CD14-positive monocyte (primary cell): Measurements from ENCODE around the gene USP11. TPM values are rescaled to one million over a fixed set of nuclear protein-coding genes. Genes with fewer than 3 reads are reported as not detected.
A peak's percentile ranks its signal among the peaks of the same experiment; 100 is the strongest.

Experiments
- DNase-seq, 3 donors: peaks; one replicate each; pipeline ENCODE4 v3.0.0-alpha.2; 2011 to 2022
- H2AFZ ChIP-seq: 2 replicates; pipeline ENCODE4 v1.6.0; 2012; ENCODE audit warnings: mild to moderate bottlenecking, low read depth, low read length, inconsistent platforms; ENCODE audit not compliant: insufficient read depth, poor library complexity, severe bottlenecking
- H3K27ac ChIP-seq, 2 donors: 1 replicate in 1 of 2; 2 replicates in 1 of 2; pipeline ENCODE4 v1.5.1; 2012 to 2013; ENCODE audit warnings: low read length in 2 of 2, control low read depth in 1 of 2, inconsistent platforms in 1 of 2, low read depth in 1 of 2, mild to moderate bottlenecking in 1 of 2
- H3K27me3 ChIP-seq, 2 donors: one replicate each; pipeline versions ENCODE4 v1.6.0 to v1.6.1; 2011 to 2013; ENCODE audit warnings: low read length in 2 of 2; ENCODE audit not compliant: control insufficient read depth in 2 of 2, insufficient read depth in 2 of 2
- H3K36me3 ChIP-seq, 2 donors: replicated peaks in 1 of 2; 1 replicate in 1 of 2; 2 replicates in 1 of 2; pipeline versions ENCODE4 v1.5.1 to v1.6.1; 2012 to 2013; ENCODE audit warnings: low read length in 2 of 2, control low read depth in 1 of 2, inconsistent platforms in 1 of 2, mild to moderate bottlenecking in 1 of 2; ENCODE audit not compliant: insufficient read depth in 2 of 2, control insufficient read depth in 1 of 2
- H3K4me1 ChIP-seq, 2 donors: 1 replicate in 1 of 2; 2 replicates in 1 of 2; pipeline versions ENCODE4 v1.5.1 to v1.6.1; 2012 to 2013; ENCODE audit warnings: low read length in 2 of 2, control low read depth in 1 of 2, inconsistent platforms in 1 of 2, mild to moderate bottlenecking in 1 of 2, moderate library complexity in 1 of 2; ENCODE audit not compliant: insufficient read depth in 2 of 2, control insufficient read depth in 1 of 2
- H3K4me2 ChIP-seq: replicated peaks from 2 replicates; pipeline ENCODE3; 2012; ENCODE audit warnings: low read length, moderate library complexity, mild to moderate bottlenecking; ENCODE audit not compliant: poor library complexity, severe bottlenecking; ENCODE audit errors: extremely low read depth
- H3K4me3 ChIP-seq, 3 experiments: fragments of 200-600 bp in 1 of 3; sonication (generic) in 1 of 3; replicated peaks in 1 of 3; 1 replicate in 2 of 3; 2 replicates in 1 of 3; pipeline ENCODE4 v1.5.1; 2011 to 2013; ENCODE audit warnings: low read length in 3 of 3, mild to moderate bottlenecking in 3 of 3, control low read depth in 2 of 3, low read depth in 2 of 3, inconsistent platforms in 1 of 3, moderate library complexity in 1 of 3
- H3K79me2 ChIP-seq: 2 replicates; pipeline ENCODE4 v1.6.0; 2012; ENCODE audit warnings: mild to moderate bottlenecking, control low read depth, inconsistent platforms, low read length, moderate library complexity; ENCODE audit not compliant: insufficient read depth
- H3K9ac ChIP-seq: 2 replicates; pipeline ENCODE4 v1.6.0; 2017; ENCODE audit warnings: low read length, mild to moderate bottlenecking; ENCODE audit not compliant: insufficient read depth, poor library complexity, severe bottlenecking
- H3K9me3 ChIP-seq, 2 donors: replicated peaks in 1 of 2; 1 replicate in 1 of 2; 2 replicates in 1 of 2; pipeline versions ENCODE4 v1.5.1 to v1.6.1; 2012 to 2013; ENCODE audit warnings: low read length in 2 of 2, control low read depth in 1 of 2; ENCODE audit not compliant: control insufficient read depth in 1 of 2, insufficient read depth in 1 of 2
- H4K20me1 ChIP-seq: 2 replicates; pipeline ENCODE4 v1.6.0; 2012; ENCODE audit warnings: mild to moderate bottlenecking, low read length, control low read depth, moderate library complexity; ENCODE audit not compliant: insufficient read depth
- H3K27ac Mint-ChIP-seq, 7 donors: one replicate each; pipeline ENCODE4 v1.8.0; 2020; ENCODE audit warnings: mild to moderate bottlenecking in 7 of 7, mixed read lengths in 7 of 7, moderate library complexity in 6 of 7, inconsistent platforms in 2 of 7
- H3K27me3 Mint-ChIP-seq, 3 donors: one replicate each; pipeline ENCODE4 v1.8.0; 2021 to 2022; ENCODE audit warnings: low read depth in 3 of 3, mild to moderate bottlenecking in 3 of 3, mixed read lengths in 3 of 3, moderate library complexity in 3 of 3, inconsistent platforms in 1 of 3
- H3K36me3 Mint-ChIP-seq, 2 donors: one replicate each; pipeline ENCODE4 v1.8.0; 2020; ENCODE audit warnings: mixed read lengths in 2 of 2, inconsistent platforms in 1 of 2, mild to moderate bottlenecking in 1 of 2
- H3K4me1 Mint-ChIP-seq: one replicate; pipeline ENCODE4 v1.8.0; 2020; ENCODE audit warnings: mild to moderate bottlenecking, mixed read lengths
- H3K4me3 Mint-ChIP-seq, 2 donors: one replicate each; pipeline ENCODE4 v1.8.0; 2020; ENCODE audit warnings: mild to moderate bottlenecking in 2 of 2, mixed read lengths in 2 of 2, moderate library complexity in 1 of 2
- H3K9me3 Mint-ChIP-seq, 7 donors: one replicate each; pipeline ENCODE4 v1.8.0; 2020 to 2022; ENCODE audit warnings: mixed read lengths in 7 of 7, mild to moderate bottlenecking in 6 of 7, moderate library complexity in 6 of 7, inconsistent platforms in 2 of 7
- WGBS: methylation state at CpG from one replicate; pipeline ENCODE4 v1.1.5; 2013; ENCODE audit warnings: missing lambda C conversion rate; ENCODE audit not compliant: insufficient coverage; 5-methylcytosine and 5-hydroxymethylcytosine counted together
- intact Hi-C, 2 donors: fragments of 100-400 bp; cut with micrococcal nuclease; formaldehyde crosslinking; loops; one replicate each; pipeline versions ENCODE4 v1.15.0 to v1.15.1; 2023
- polyA plus RNA-seq, 3 donors: library from polyadenylated mRNA; depleted of rRNA in 1 of 3; unstranded in 2 of 3; stranded (reverse) in 1 of 3; fragments of 300-500 nt in 2 of 3; fragments of >200 nt in 1 of 3; fragmentation: Illumina TruSeq in 2 of 3; gene quantifications; 1 replicate in 2 of 3; 2 replicates in 1 of 3; pipeline ENCODE4 v1.2.3, GENCODE V29; 2012 to 2021
- TF ChIP-seq, protein P1 (sequence below): fragments of 200-600 bp; IDR thresholded peaks from one replicate; pipeline ENCODE4 v1.8.0; 2022; ENCODE audit warnings: antibody characterized with exemption, mild to moderate bottlenecking

USP11 gene
- polyA plus RNA-seq, 3 donors = 6.7 to 9.7 (median 8.8) TPM

DNA sequence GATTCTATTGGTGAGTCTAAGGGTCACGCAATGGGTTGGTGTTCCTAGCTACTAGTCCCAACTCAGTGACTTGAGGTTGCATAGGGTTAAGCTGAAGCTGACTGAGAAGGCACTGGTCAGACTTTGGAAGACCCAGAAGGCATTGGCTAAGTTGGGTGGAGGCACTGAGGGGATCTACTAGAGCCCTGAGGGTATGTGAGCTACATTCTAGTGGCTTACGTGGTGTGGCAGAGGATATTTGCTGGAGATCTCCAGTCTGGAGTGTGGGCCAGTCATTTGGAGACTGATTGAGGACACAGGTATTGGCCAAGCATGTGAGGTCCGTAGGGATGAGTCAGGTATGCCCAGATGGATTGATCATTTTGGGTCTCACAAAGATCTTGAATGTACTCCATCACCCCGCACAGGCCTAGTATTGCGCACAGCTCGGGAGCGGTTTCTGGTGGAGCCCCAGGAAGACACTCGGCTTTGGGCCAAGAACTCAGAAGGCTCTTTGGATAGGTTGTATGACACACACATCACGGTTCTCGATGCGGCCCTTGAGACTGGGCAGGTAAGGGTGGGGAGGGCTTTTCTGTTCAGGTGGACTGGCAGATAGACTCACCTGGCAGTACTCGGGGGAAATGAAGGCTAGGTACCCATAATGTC is 7.2 kb downstream of the USP11 start:
- no peaks in the 10 kb centered on the region for H3K4me1 ChIP-seq
- Mint-ChIP-seq H3K36me3 (peaks cover 21 to 22% of the 10 kb centered on the region in 2 donors), H3K4me3 (no peak overlapping the region), H3K27ac (peak overlapping the region in 1 of 7 donors; percentile 23), H3K27me3 (peaks cover 0 to 54% (median 0%) of the 10 kb centered on the region in 3 donors), H3K9me3 (peaks cover 0 to 8% (median 0%) of the 10 kb centered on the region in 7 donors), H3K4me1 (peaks cover 2% of the 10 kb centered on the region)
- H3K27ac ChIP-seq = no peak overlapping the region
- H3K36me3 ChIP-seq = peaks cover 12 to 29% of the 10 kb centered on the region in 2 donors
- no peak for DNase-seq
- no peaks in the 10 kb centered on the region for H4K20me1 ChIP-seq
- 100% methylated on average over 6 of the region's 12 CpGs for WGBS
- intact Hi-C loops = no loop called here
- TF ChIP-seq, protein P1, sequence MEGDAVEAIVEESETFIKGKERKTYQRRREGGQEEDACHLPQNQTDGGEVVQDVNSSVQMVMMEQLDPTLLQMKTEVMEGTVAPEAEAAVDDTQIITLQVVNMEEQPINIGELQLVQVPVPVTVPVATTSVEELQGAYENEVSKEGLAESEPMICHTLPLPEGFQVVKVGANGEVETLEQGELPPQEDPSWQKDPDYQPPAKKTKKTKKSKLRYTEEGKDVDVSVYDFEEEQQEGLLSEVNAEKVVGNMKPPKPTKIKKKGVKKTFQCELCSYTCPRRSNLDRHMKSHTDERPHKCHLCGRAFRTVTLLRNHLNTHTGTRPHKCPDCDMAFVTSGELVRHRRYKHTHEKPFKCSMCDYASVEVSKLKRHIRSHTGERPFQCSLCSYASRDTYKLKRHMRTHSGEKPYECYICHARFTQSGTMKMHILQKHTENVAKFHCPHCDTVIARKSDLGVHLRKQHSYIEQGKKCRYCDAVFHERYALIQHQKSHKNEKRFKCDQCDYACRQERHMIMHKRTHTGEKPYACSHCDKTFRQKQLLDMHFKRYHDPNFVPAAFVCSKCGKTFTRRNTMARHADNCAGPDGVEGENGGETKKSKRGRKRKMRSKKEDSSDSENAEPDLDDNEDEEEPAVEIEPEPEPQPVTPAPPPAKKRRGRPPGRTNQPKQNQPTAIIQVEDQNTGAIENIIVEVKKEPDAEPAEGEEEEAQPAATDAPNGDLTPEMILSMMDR = no peak
- H3K79me2 ChIP-seq = peaks cover 5% of the 10 kb centered on the region
- H3K9me3 ChIP-seq = no peaks in the 10 kb centered on the region
- H3K9ac ChIP-seq = no peak overlapping the region
- H2AFZ ChIP-seq = no peak overlapping the region
- peaks cover 0 to 10% of the 10 kb centered on the region in 2 donors for H3K27me3 ChIP-seq
- no peak overlapping the region for H3K4me3 ChIP-seq
- no peak overlapping the region for H3K4me2 ChIP-seq

DNA sequence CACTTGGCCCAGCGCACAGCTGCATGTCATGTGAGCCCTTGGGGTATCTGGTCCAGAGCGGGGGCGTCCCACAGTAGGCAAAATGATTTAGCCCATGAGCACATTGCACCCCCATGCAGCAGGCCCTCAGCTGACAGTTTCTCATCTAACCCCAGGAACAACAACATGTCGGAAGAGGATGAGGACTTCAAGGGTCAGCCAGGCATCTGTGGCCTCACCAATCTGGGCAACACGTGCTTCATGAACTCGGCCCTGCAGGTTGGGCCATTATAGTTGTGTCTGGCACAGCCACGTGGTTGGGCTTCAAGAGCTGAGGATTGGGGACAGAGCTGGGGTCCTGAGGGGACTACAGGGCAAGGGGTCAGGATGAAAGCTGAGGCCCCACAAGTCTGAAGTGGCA is 7.8 kb downstream of the USP11 start:
- WGBS = 100% methylated on average over 3 of the region's 7 CpGs

More for the DNA sequence above, 7.8 kb downstream of the USP11 start:
- H3K79me2 ChIP-seq = peaks cover 5% of the 10 kb centered on the region
- Mint-ChIP-seq H3K36me3 (peaks cover 23 to 24% of the 10 kb centered on the region in 2 donors), H3K27ac (peak overlapping the region in 1 of 7 donors; percentile 23), H3K27me3 (peaks cover 0 to 56% (median 0%) of the 10 kb centered on the region in 3 donors), H3K4me1 (no peaks in the 10 kb centered on the region), H3K4me3 (no peak overlapping the region), H3K9me3 (peaks cover 0 to 8% (median 0%) of the 10 kb centered on the region in 7 donors)
- H3K27me3 ChIP-seq = peaks cover 0 to 6% of the 10 kb centered on the region in 2 donors
- no peak overlapping the region for H3K27ac ChIP-seq
- peaks cover 14 to 35% of the 10 kb centered on the region in 2 donors for H3K36me3 ChIP-seq
- intact Hi-C loops = no loop called here
- H4K20me1 ChIP-seq = no peaks in the 10 kb centered on the region
- DNase-seq = no peak
- no peak overlapping the region for H3K4me3 ChIP-seq
- no peak overlapping the region for H3K4me2 ChIP-seq
- no peak overlapping the region for H2AFZ ChIP-seq
- H3K9ac ChIP-seq = no peak overlapping the region
- no peaks in the 10 kb centered on the region for H3K4me1 ChIP-seq
- H3K9me3 ChIP-seq = no peaks in the 10 kb centered on the region
- TF ChIP-seq, protein P1 = no peak
